Kidney epithelial cell (primary cell): ENCODE data around the gene OR6C4. TPM values are rescaled to one million over a fixed set of nuclear protein-coding genes. Genes with fewer than 3 reads are reported as not detected.
"Not testable (repeated sequence)": the region's sequence is repeated elsewhere in the genome, so short reads cannot be mapped to it uniquely, and the experiment has no call there.

Source experiments
- DNase-seq: peaks from one replicate; pipeline ENCODE4 v3.0.0-alpha.2; 2010; ENCODE audit warnings: low read depth
- H3K27me3 ChIP-seq: 2 replicates; pipeline ENCODE4 v1.6.0; 2011; ENCODE audit warnings: low read length; ENCODE audit not compliant: control insufficient read depth, insufficient read depth
- H3K36me3 ChIP-seq: 2 replicates; pipeline ENCODE4 v1.5.1; 2011; ENCODE audit warnings: low read length; ENCODE audit not compliant: control insufficient read depth, insufficient read depth
- H3K4me3 ChIP-seq: 2 replicates; pipeline ENCODE4 v1.5.1; 2011; ENCODE audit warnings: low read depth, mild to moderate bottlenecking, control low read depth, low read length
- CTCF ChIP-seq: IDR thresholded peaks from 2 replicates; pipeline ENCODE4 v1.5.1; 2011; ENCODE audit warnings: mild to moderate bottlenecking, moderate library complexity, low read length, control low read depth, inconsistent platforms; ENCODE audit not compliant: insufficient read depth, poor library complexity, severe bottlenecking
- total RNA-seq: library from RNA; depleted of rRNA; stranded (reverse); fragments of >200 nt; gene quantifications from 2 replicates; pipeline ENCODE4 v1.2.3, GENCODE V29; 2015

Gene OR6C4
- total RNA-seq, 1 donor from 2014 or later, result not detected

- Histone ChIP-seq H3K27me3 (no peaks in the 10 kb centered on the region), H3K4me3 (no peak overlapping the region), H3K36me3 (no peaks in the 10 kb centered on the region)
- no peak for TF ChIP-seq CTCF
- no peak for DNase-seq
Measured at GRCh38 chr12:55548756-55549155, 646 bp upstream of the OR6C4 start.

- no peak for TF ChIP-seq CTCF
- no peaks in the 10 kb centered on the region for H3K36me3 ChIP-seq
- DNase-seq, result no peak
- H3K4me3 ChIP-seq, result no peak overlapping the region
- no peaks in the 10 kb centered on the region for H3K27me3 ChIP-seq
Measured at GRCh38 chr12:55554296-55554695, 4.9 kb downstream of the OR6C4 start.

- not testable (repeated sequence) for H3K4me3 ChIP-seq, DNase-seq, H3K36me3 ChIP-seq, H3K27me3 ChIP-seq
Measured at GRCh38 chr12:55570060-55570459, 20.7 kb downstream of the OR6C4 start.

GRCh38 chr12:55570689-55571088 is 21.3 kb downstream of the OR6C4 start:
- H3K27me3 ChIP-seq, H3K36me3 ChIP-seq, H3K4me3 ChIP-seq, DNase-seq: not testable (repeated sequence)

GRCh38 chr12:55572168-55572567 is 22.8 kb downstream of the OR6C4 start, which contains the start of gene OR2AP1:
TSS of gene OR2AP1 (plus strand) at chr12:55572468. CDS start at chr12:55574415, 1,947 bp downstream.
- Histone ChIP-seq H3K27me3 (no peaks in the 10 kb centered on the region), H3K36me3 (no peaks in the 10 kb centered on the region), H3K4me3 (no peak within 1 kb of the TSS)
- no peak for DNase-seq
- TF ChIP-seq CTCF, result no peak

- Histone ChIP-seq H3K27me3 (no peaks in the 10 kb centered on the region), H3K36me3 (no peaks in the 10 kb centered on the region), H3K4me3 (no peak overlapping the region)
- DNase-seq, result no peak
- TF ChIP-seq CTCF, result no peak
Measured at GRCh38 chr12:55582066-55582465, 32.7 kb downstream of the OR6C4 start.

GRCh38 chr12:55585817-55586216 is 36.4 kb downstream of the OR6C4 start:
- DNase-seq, result no peak
- Histone ChIP-seq H3K4me3 (no peak overlapping the region), H3K27me3 (no peaks in the 10 kb centered on the region), H3K36me3 (no peaks in the 10 kb centered on the region)
- no peak for TF ChIP-seq CTCF

GRCh38 chr12:55590152-55590551 is 40.8 kb downstream of the OR6C4 start:
- not testable (repeated sequence) for H3K4me3 ChIP-seq, H3K27me3 ChIP-seq, H3K36me3 ChIP-seq, DNase-seq
